CD14-positive monocyte (primary cell): ENCODE data around the gene STOX2. TPM values are rescaled to one million over a fixed set of nuclear protein-coding genes. Genes with fewer than 3 reads are reported as not detected.
A peak's percentile ranks its signal among the peaks of the same experiment; 100 is the strongest.

Experiments
- DNase-seq, 3 donors: peaks; one replicate each; pipeline ENCODE4 v3.0.0-alpha.2; 2011 to 2022
- H2AFZ ChIP-seq: 2 replicates; pipeline ENCODE4 v1.6.0; 2012; ENCODE audit warnings: mild to moderate bottlenecking, low read depth, low read length, inconsistent platforms; ENCODE audit not compliant: insufficient read depth, poor library complexity, severe bottlenecking
- H3K27ac ChIP-seq, 2 donors: 1 replicate in 1 of 2; 2 replicates in 1 of 2; pipeline ENCODE4 v1.5.1; 2012 to 2013; ENCODE audit warnings: low read length in 2 of 2, control low read depth in 1 of 2, inconsistent platforms in 1 of 2, low read depth in 1 of 2, mild to moderate bottlenecking in 1 of 2
- H3K27me3 ChIP-seq, 2 donors: one replicate each; pipeline versions ENCODE4 v1.6.0 to v1.6.1; 2011 to 2013; ENCODE audit warnings: low read length in 2 of 2; ENCODE audit not compliant: control insufficient read depth in 2 of 2, insufficient read depth in 2 of 2
- H3K36me3 ChIP-seq, 2 donors: replicated peaks in 1 of 2; 1 replicate in 1 of 2; 2 replicates in 1 of 2; pipeline versions ENCODE4 v1.5.1 to v1.6.1; 2012 to 2013; ENCODE audit warnings: low read length in 2 of 2, control low read depth in 1 of 2, inconsistent platforms in 1 of 2, mild to moderate bottlenecking in 1 of 2; ENCODE audit not compliant: insufficient read depth in 2 of 2, control insufficient read depth in 1 of 2
- H3K4me1 ChIP-seq, 2 donors: 1 replicate in 1 of 2; 2 replicates in 1 of 2; pipeline versions ENCODE4 v1.5.1 to v1.6.1; 2012 to 2013; ENCODE audit warnings: low read length in 2 of 2, control low read depth in 1 of 2, inconsistent platforms in 1 of 2, mild to moderate bottlenecking in 1 of 2, moderate library complexity in 1 of 2; ENCODE audit not compliant: insufficient read depth in 2 of 2, control insufficient read depth in 1 of 2
- H3K4me2 ChIP-seq: replicated peaks from 2 replicates; pipeline ENCODE3; 2012; ENCODE audit warnings: low read length, moderate library complexity, mild to moderate bottlenecking; ENCODE audit not compliant: poor library complexity, severe bottlenecking; ENCODE audit errors: extremely low read depth
- H3K4me3 ChIP-seq, 3 experiments: fragments of 200-600 bp in 1 of 3; sonication (generic) in 1 of 3; replicated peaks in 1 of 3; 1 replicate in 2 of 3; 2 replicates in 1 of 3; pipeline ENCODE4 v1.5.1; 2011 to 2013; ENCODE audit warnings: low read length in 3 of 3, mild to moderate bottlenecking in 3 of 3, control low read depth in 2 of 3, low read depth in 2 of 3, inconsistent platforms in 1 of 3, moderate library complexity in 1 of 3
- H3K79me2 ChIP-seq: 2 replicates; pipeline ENCODE4 v1.6.0; 2012; ENCODE audit warnings: mild to moderate bottlenecking, control low read depth, inconsistent platforms, low read length, moderate library complexity; ENCODE audit not compliant: insufficient read depth
- H3K9ac ChIP-seq: 2 replicates; pipeline ENCODE4 v1.6.0; 2017; ENCODE audit warnings: low read length, mild to moderate bottlenecking; ENCODE audit not compliant: insufficient read depth, poor library complexity, severe bottlenecking
- H3K9me3 ChIP-seq, 2 donors: replicated peaks in 1 of 2; 1 replicate in 1 of 2; 2 replicates in 1 of 2; pipeline versions ENCODE4 v1.5.1 to v1.6.1; 2012 to 2013; ENCODE audit warnings: low read length in 2 of 2, control low read depth in 1 of 2; ENCODE audit not compliant: control insufficient read depth in 1 of 2, insufficient read depth in 1 of 2
- H4K20me1 ChIP-seq: 2 replicates; pipeline ENCODE4 v1.6.0; 2012; ENCODE audit warnings: mild to moderate bottlenecking, low read length, control low read depth, moderate library complexity; ENCODE audit not compliant: insufficient read depth
- H3K27ac Mint-ChIP-seq, 7 donors: one replicate each; pipeline ENCODE4 v1.8.0; 2020; ENCODE audit warnings: mild to moderate bottlenecking in 7 of 7, mixed read lengths in 7 of 7, moderate library complexity in 6 of 7, inconsistent platforms in 2 of 7
- H3K27me3 Mint-ChIP-seq, 3 donors: one replicate each; pipeline ENCODE4 v1.8.0; 2021 to 2022; ENCODE audit warnings: low read depth in 3 of 3, mild to moderate bottlenecking in 3 of 3, mixed read lengths in 3 of 3, moderate library complexity in 3 of 3, inconsistent platforms in 1 of 3
- H3K36me3 Mint-ChIP-seq, 2 donors: one replicate each; pipeline ENCODE4 v1.8.0; 2020; ENCODE audit warnings: mixed read lengths in 2 of 2, inconsistent platforms in 1 of 2, mild to moderate bottlenecking in 1 of 2
- H3K4me1 Mint-ChIP-seq: one replicate; pipeline ENCODE4 v1.8.0; 2020; ENCODE audit warnings: mild to moderate bottlenecking, mixed read lengths
- H3K4me3 Mint-ChIP-seq, 2 donors: one replicate each; pipeline ENCODE4 v1.8.0; 2020; ENCODE audit warnings: mild to moderate bottlenecking in 2 of 2, mixed read lengths in 2 of 2, moderate library complexity in 1 of 2
- H3K9me3 Mint-ChIP-seq, 7 donors: one replicate each; pipeline ENCODE4 v1.8.0; 2020 to 2022; ENCODE audit warnings: mixed read lengths in 7 of 7, mild to moderate bottlenecking in 6 of 7, moderate library complexity in 6 of 7, inconsistent platforms in 2 of 7
- CTCF ChIP-seq: fragments of 200-600 bp; IDR thresholded peaks from one replicate; pipeline ENCODE4 v1.8.0; 2022; ENCODE audit warnings: antibody characterized with exemption, mild to moderate bottlenecking
- WGBS: methylation state at CpG from one replicate; pipeline ENCODE4 v1.1.5; 2013; ENCODE audit warnings: missing lambda C conversion rate; ENCODE audit not compliant: insufficient coverage; 5-methylcytosine and 5-hydroxymethylcytosine counted together
- intact Hi-C, 2 donors: fragments of 100-400 bp; cut with micrococcal nuclease; formaldehyde crosslinking; loops; one replicate each; pipeline versions ENCODE4 v1.15.0 to v1.15.1; 2023
- polyA plus RNA-seq, 3 donors: library from polyadenylated mRNA; depleted of rRNA in 1 of 3; unstranded in 2 of 3; stranded (reverse) in 1 of 3; fragments of 300-500 nt in 2 of 3; fragments of >200 nt in 1 of 3; fragmentation: Illumina TruSeq in 2 of 3; gene quantifications; 1 replicate in 2 of 3; 2 replicates in 1 of 3; pipeline ENCODE4 v1.2.3, GENCODE V29; 2012 to 2021

The STOX2 gene
- polyA plus RNA-seq, 3 donors: 0.01 TPM; not detected in 2

GRCh38 chr4:183962419-183962818 lies 57.3 kb downstream of the STOX2 start:
- Mint-ChIP-seq H3K4me3 (no peak overlapping the region), H3K27ac (no peak overlapping the region), H3K9me3 (peaks cover 0 to 2% (median 0%) of the 10 kb centered on the region in 7 donors), H3K36me3 (no peaks in the 10 kb centered on the region), H3K27me3 (peaks cover 0 to 1% (median under 1%) of the 10 kb centered on the region in 3 donors), H3K4me1 (peaks cover 23% of the 10 kb centered on the region)
- no peak for DNase-seq
- peaks cover 0 to 3% of the 10 kb centered on the region in 2 donors for H3K4me1 ChIP-seq
- intact Hi-C loops: no loop called here
- no peak overlapping the region for H2AFZ ChIP-seq
- H3K9me3 ChIP-seq: no peaks in the 10 kb centered on the region
- WGBS: no CpG with 5 or more reads among the region's 2 CpGs
- H3K9ac ChIP-seq: no peak overlapping the region
- no peak overlapping the region for H3K4me2 ChIP-seq
- H3K27me3 ChIP-seq: no peaks in the 10 kb centered on the region
- no peak for TF ChIP-seq CTCF
- no peaks in the 10 kb centered on the region for H4K20me1 ChIP-seq
- H3K4me3 ChIP-seq: no peak overlapping the region
- H3K27ac ChIP-seq: no peak overlapping the region
- H3K36me3 ChIP-seq: no peaks in the 10 kb centered on the region
- H3K79me2 ChIP-seq: no peaks in the 10 kb centered on the region

- no peak overlapping the region for H3K4me2 ChIP-seq
- no peak overlapping the region for H3K4me3 ChIP-seq
- Mint-ChIP-seq H3K4me1 (peaks cover 38% of the 10 kb centered on the region), H3K27me3 (peaks cover 0 to 2% (median 1%) of the 10 kb centered on the region in 3 donors), H3K27ac (peak overlapping the region in 1 of 7 donors; percentile 40), H3K36me3 (no peaks in the 10 kb centered on the region), H3K9me3 (peaks cover 0 to 2% (median 0%) of the 10 kb centered on the region in 7 donors), H3K4me3 (no peak overlapping the region)
- no peaks in the 10 kb centered on the region for H3K27me3 ChIP-seq
- DNase-seq: peak in 1 of 3 donors; percentile 42
- H3K4me1 ChIP-seq: peaks cover 0 to 3% of the 10 kb centered on the region in 2 donors
- WGBS: 70% methylated on average over 2 of the region's 8 CpGs
- H3K27ac ChIP-seq: no peak overlapping the region
- no peaks in the 10 kb centered on the region for H3K9me3 ChIP-seq
- no peaks in the 10 kb centered on the region for H4K20me1 ChIP-seq
- H3K79me2 ChIP-seq: no peaks in the 10 kb centered on the region
- H3K9ac ChIP-seq: no peak overlapping the region
- no peak for TF ChIP-seq CTCF
- intact Hi-C loops: no loop called here
- H2AFZ ChIP-seq: no peak overlapping the region
- no peaks in the 10 kb centered on the region for H3K36me3 ChIP-seq
Measured at GRCh38 chr4:183966371-183966770, 61.3 kb downstream of the STOX2 start.
